BLaER1 treated with 17β-estradiol and CSF1 and Interleukin-3, amounts not matched to agents 10 nM and 100 nM (cell line): Measurements from ENCODE around the gene SLFN12L.
A peak's percentile ranks its signal among the peaks of the same experiment; 100 is the strongest.

ENCODE experiments used
- H3K27ac ChIP-seq, 11 experiments: shearing (Covaris generic); formaldehyde crosslinking; 2 replicates each; pipeline ENCODE4 v1.8.1; 2022
- H3K27me3 ChIP-seq, 11 experiments: shearing (Covaris generic); formaldehyde crosslinking; 2 replicates each; pipeline ENCODE4 v1.8.1; 2022
- H3K36me3 ChIP-seq, 11 experiments: shearing (Covaris generic); formaldehyde crosslinking; 2 replicates each; pipeline ENCODE4 v1.8.1; 2022
- H3K4me1 ChIP-seq, 10 experiments: shearing (Covaris generic); formaldehyde crosslinking; 2 replicates each; pipeline ENCODE4 v1.8.1; 2022
- H3K4me2 ChIP-seq, 11 experiments: shearing (Covaris generic); formaldehyde crosslinking; 2 replicates each; pipeline ENCODE4 v1.8.1; 2022
- H3K4me3 ChIP-seq, 10 experiments: shearing (Covaris generic); formaldehyde crosslinking; 2 replicates each; pipeline ENCODE4 v1.8.1; 2022
- H3K9ac ChIP-seq, 11 experiments: shearing (Covaris generic); formaldehyde crosslinking; 2 replicates each; pipeline ENCODE4 v1.8.1; 2022
- H3K9me3 ChIP-seq, 11 experiments: shearing (Covaris generic); formaldehyde crosslinking; replicated peaks in 1 of 11; 2 replicates each; pipeline ENCODE4 v1.8.1; 2022
- H4K20me1 ChIP-seq, 11 experiments: shearing (Covaris generic); formaldehyde crosslinking; 2 replicates each; pipeline ENCODE4 v1.8.1; 2022
- Cebpa-rat ChIP-seq, 11 experiments: shearing (Covaris generic); IDR thresholded peaks; 2 replicates each; pipeline ENCODE4 v1.8.1; 2022

Gene SLFN12L

GRCh38 chr17:35548978-35549377, 11.5 kb upstream of the SLFN12L start:
- no peaks in the 10 kb centered on the region for H3K27me3 ChIP-seq
- no peaks in the 10 kb centered on the region for H4K20me1 ChIP-seq
- peak overlapping the region in 2 of 11 experiments; percentile 66 to 71; a peak in 3 of 22 replicates for H3K4me2 ChIP-seq
- H3K9me3 ChIP-seq = no peaks in the 10 kb centered on the region
- H3K4me1 ChIP-seq = peaks cover 8 to 40% (median 15%) of the 10 kb centered on the region in 10 experiments
- no peak overlapping the region for H3K4me3 ChIP-seq
- H3K27ac ChIP-seq = no peak overlapping the region
- H3K9ac ChIP-seq = no peak overlapping the region
- TF ChIP-seq Cebpa-rat (IDR thresholded peaks at IDR 0.05) = no peak
- no peaks in the 10 kb centered on the region for H3K36me3 ChIP-seq

GRCh38 chr17:35548208-35548810, 10.8 kb upstream of the SLFN12L start:
- no peak for TF ChIP-seq Cebpa-rat (IDR thresholded peaks at IDR 0.05)
- H3K4me1 ChIP-seq = peaks cover 15 to 45% (median 22%) of the 10 kb centered on the region in 10 experiments
- H3K9ac ChIP-seq = no peak overlapping the region
- H3K27me3 ChIP-seq = no peaks in the 10 kb centered on the region
- H3K9me3 ChIP-seq = no peaks in the 10 kb centered on the region
- no peaks in the 10 kb centered on the region for H3K36me3 ChIP-seq
- H4K20me1 ChIP-seq = no peaks in the 10 kb centered on the region
- no peak overlapping the region for H3K27ac ChIP-seq
- H3K4me2 ChIP-seq = peak overlapping the region in 3 of 11 experiments; percentile 15 to 71 (median 66); a peak in 5 of 22 replicates
- no peak overlapping the region for H3K4me3 ChIP-seq

- Histone ChIP-seq H3K9me3 (no peaks in the 10 kb centered on the region), H3K4me1 (peaks cover 33 to 63% (median 39%) of the 10 kb centered on the region in 10 experiments)
- TF ChIP-seq Cebpa-rat (IDR thresholded peaks at IDR 0.05) = no peak
Measured at GRCh38 chr17:35546487-35546886, 9.0 kb upstream of the SLFN12L start.

GRCh38 chr17:35545150-35545549, 7.7 kb upstream of the SLFN12L start:
- H3K27me3 ChIP-seq = no peaks in the 10 kb centered on the region
- H3K9me3 ChIP-seq = no peaks in the 10 kb centered on the region
- peaks cover 41 to 69% (median 47%) of the 10 kb centered on the region in 10 experiments for H3K4me1 ChIP-seq
- H3K36me3 ChIP-seq = no peaks in the 10 kb centered on the region
- no peak for TF ChIP-seq Cebpa-rat (IDR thresholded peaks at IDR 0.05)
- H3K4me3 ChIP-seq = no peak overlapping the region
- no peaks in the 10 kb centered on the region for H4K20me1 ChIP-seq
- H3K4me2 ChIP-seq = no peak overlapping the region
- H3K9ac ChIP-seq = no peak overlapping the region
- peak overlapping the region in 2 of 11 experiments; percentile 3 to 7; a peak in 1 of 22 replicates for H3K27ac ChIP-seq

More at GRCh38 chr17:35546487-35546886, 9.0 kb upstream of the SLFN12L start:
- no peaks in the 10 kb centered on the region for H3K36me3 ChIP-seq
- no peak overlapping the region; a peak in 1 of 22 replicates for H3K27ac ChIP-seq
- no peak overlapping the region for H3K4me3 ChIP-seq
- no peaks in the 10 kb centered on the region for H4K20me1 ChIP-seq
- peak overlapping the region in 8 of 11 experiments; percentile 4 to 71 (median 40); a peak in 14 of 22 replicates for H3K4me2 ChIP-seq
- H3K27me3 ChIP-seq = no peaks in the 10 kb centered on the region
- H3K9ac ChIP-seq = no peak overlapping the region

- Histone ChIP-seq H3K27ac (peak overlapping the region in 8 of 11 experiments; percentile 86 to 95 (median 92); a peak in 15 of 22 replicates), H4K20me1 (no peaks in the 10 kb centered on the region), H3K4me1 (peaks cover 53 to 79% (median 60%) of the 10 kb centered on the region in 10 experiments), H3K36me3 (no peaks in the 10 kb centered on the region), H3K27me3 (no peaks in the 10 kb centered on the region), H3K4me3 (peak overlapping the region in 3 of 10 experiments; percentile 24 to 38 (median 28); a peak in 3 of 20 replicates), H3K9me3 (no peaks in the 10 kb centered on the region), H3K4me2 (peak overlapping the region in 10 of 11 experiments; percentile 77 to 91 (median 84); a peak in 19 of 22 replicates), H3K9ac (peak overlapping the region in 6 of 11 experiments; percentile 50 to 87 (median 80); a peak in 10 of 22 replicates)
- no peak for TF ChIP-seq Cebpa-rat (IDR thresholded peaks at IDR 0.05)
Measured at GRCh38 chr17:35543856-35544255, 6.4 kb upstream of the SLFN12L start.

- H4K20me1 ChIP-seq = no peaks in the 10 kb centered on the region
- no peaks in the 10 kb centered on the region for H3K36me3 ChIP-seq
- H3K4me3 ChIP-seq = peak overlapping the region in 5 of 10 experiments; percentile 2 to 38 (median 24); a peak in 4 of 20 replicates
- H3K4me1 ChIP-seq = peaks cover 60 to 78% (median 69%) of the 10 kb centered on the region in 10 experiments
- H3K4me2 ChIP-seq = peak overlapping the region; percentile 77 to 91 (median 84); a peak in 21 of 22 replicates
- TF ChIP-seq Cebpa-rat (IDR thresholded peaks at IDR 0.05) = no peak
- H3K27me3 ChIP-seq = no peaks in the 10 kb centered on the region
- peak overlapping the region in 8 of 11 experiments; percentile 86 to 95 (median 92); a peak in 16 of 22 replicates for H3K27ac ChIP-seq
- no peaks in the 10 kb centered on the region for H3K9me3 ChIP-seq
- peak overlapping the region in 7 of 11 experiments; percentile 34 to 87 (median 78); a peak in 13 of 22 replicates for H3K9ac ChIP-seq
Measured at GRCh38 chr17:35542990-35543389, 5.5 kb upstream of the SLFN12L start.

- Histone ChIP-seq H3K4me3 (peak overlapping the region; percentile 46 to 67 (median 53); a peak in 15 of 20 replicates), H3K4me1 (peaks cover 71 to 89% (median 79%) of the 10 kb centered on the region in 10 experiments), H3K27me3 (no peaks in the 10 kb centered on the region), H4K20me1 (no peaks in the 10 kb centered on the region), H3K4me2 (peak overlapping the region; percentile 77 to 91 (median 84)), H3K27ac (peak overlapping the region; percentile 67 to 95 (median 92); a peak in 21 of 22 replicates), H3K36me3 (no peaks in the 10 kb centered on the region), H3K9ac (peak overlapping the region; percentile 71 to 87 (median 81); a peak in 21 of 22 replicates), H3K9me3 (no peaks in the 10 kb centered on the region)
- TF ChIP-seq Cebpa-rat (IDR thresholded peaks at IDR 0.05) = no peak
Measured at GRCh38 chr17:35541434-35541833, 4.0 kb upstream of the SLFN12L start.

- H3K27ac ChIP-seq = peak overlapping the region; percentile 67 to 95 (median 92)
Measured at GRCh38 chr17:35540589-35541404, 3.3 kb upstream of the SLFN12L start.

More at GRCh38 chr17:35540589-35541404, 3.3 kb upstream of the SLFN12L start:
- peak overlapping the region; percentile 71 to 87 (median 81) for H3K9ac ChIP-seq
- H3K36me3 ChIP-seq = no peaks in the 10 kb centered on the region
- TF ChIP-seq Cebpa-rat (IDR thresholded peaks at IDR 0.05) = no peak
- H3K4me2 ChIP-seq = peak overlapping the region; percentile 77 to 91 (median 84)
- no peaks in the 10 kb centered on the region for H3K9me3 ChIP-seq
- H3K27me3 ChIP-seq = no peaks in the 10 kb centered on the region
- H3K4me1 ChIP-seq = peaks cover 69 to 91% (median 77%) of the 10 kb centered on the region in 10 experiments
- peak overlapping the region; percentile 46 to 67 (median 53); a peak in 19 of 20 replicates for H3K4me3 ChIP-seq
- H4K20me1 ChIP-seq = no peaks in the 10 kb centered on the region
